ENCODE data around the gene FYCO1.

FYCO1 gene

DNA sequence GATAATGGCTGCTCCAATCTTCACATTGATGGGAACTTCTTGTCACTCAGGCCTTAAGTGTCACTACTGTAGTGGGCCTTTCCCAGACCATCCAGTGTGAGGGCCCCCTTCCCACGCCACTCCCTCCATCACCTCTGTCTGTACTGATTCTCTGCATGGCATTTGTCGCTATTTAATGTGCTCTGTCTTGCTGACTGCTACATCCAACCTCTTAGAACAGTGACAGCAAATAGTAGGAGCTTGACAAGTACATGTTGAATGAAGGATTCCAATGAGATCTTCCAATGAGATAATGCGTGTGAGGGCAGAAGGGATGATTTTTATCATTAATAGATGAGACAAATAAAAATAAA, 114.9 kb downstream of the FYCO1 start:
- FAIRE-seq: no peak

DNA sequence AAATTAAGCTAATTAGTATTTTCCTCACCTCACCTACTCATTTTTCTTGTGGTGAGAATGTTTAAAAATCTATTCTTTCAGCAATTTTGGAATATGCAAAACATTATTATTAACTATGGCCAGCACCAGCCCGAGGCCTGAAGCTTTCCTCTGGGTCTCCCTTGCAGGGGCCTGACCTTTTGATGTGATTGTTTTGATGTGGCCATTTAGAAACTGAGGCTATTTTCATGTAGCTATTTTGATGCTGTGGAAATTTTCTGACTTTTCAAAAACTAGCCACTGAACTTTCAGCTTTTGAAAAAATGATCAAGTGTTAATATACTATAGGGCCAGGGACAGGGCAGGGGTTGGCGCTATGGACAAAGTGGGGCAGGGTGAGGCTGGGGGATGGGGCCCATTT, 117.5 kb downstream of the FYCO1 start:
- FAIRE-seq: no peak

DNA sequence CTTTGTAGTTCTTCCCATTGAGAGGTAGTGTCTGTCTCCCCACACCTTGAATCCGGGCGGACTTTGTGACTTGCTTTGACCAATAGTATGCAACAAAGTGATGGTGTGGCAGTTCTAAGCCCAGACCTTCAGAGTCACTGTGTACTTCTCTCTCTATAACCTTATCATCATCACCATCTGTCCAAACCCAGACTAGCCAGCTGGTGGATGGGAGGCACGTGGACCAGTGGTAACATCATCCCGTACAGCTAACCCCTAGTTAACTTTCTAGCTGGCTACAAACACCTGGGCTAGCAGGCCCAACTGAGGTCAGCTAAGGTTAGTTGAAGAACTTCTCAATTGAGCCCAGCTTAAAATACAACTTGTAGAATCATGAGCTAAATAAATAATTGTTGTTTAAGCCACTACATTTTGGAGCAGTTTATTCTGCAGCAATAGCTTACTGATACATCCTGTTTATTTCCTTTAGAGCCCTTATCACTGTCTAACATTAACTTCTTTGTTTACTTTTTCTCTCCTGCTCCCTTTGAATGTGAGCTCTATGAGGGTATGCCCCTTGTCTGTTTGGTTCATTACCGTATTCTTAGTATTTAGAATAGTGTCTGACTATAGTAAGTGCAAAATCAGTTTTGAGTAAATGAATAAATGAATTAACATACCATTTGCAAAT, 120.8 kb downstream of the FYCO1 start:
- no peak for FAIRE-seq

DNA sequence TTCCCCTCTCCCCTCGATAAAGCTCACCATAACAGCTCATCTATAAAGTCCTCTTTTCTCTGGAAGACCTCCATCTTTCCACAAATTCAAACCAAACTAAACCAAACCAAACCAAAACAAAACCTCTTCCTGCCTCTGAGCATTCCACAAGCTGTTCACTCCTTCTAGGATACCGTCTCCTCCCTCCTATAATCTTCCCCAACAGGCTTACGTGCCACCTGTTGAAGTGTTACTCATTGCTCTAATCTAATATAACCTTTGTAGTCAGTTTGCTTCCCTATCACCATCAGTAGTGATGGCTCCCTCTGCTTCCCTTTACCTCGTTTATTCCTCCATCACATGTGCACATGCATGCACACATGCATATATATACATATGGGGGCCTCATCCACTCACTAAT, 122.0 kb downstream of the FYCO1 start:
- no peak for FAIRE-seq

DNA sequence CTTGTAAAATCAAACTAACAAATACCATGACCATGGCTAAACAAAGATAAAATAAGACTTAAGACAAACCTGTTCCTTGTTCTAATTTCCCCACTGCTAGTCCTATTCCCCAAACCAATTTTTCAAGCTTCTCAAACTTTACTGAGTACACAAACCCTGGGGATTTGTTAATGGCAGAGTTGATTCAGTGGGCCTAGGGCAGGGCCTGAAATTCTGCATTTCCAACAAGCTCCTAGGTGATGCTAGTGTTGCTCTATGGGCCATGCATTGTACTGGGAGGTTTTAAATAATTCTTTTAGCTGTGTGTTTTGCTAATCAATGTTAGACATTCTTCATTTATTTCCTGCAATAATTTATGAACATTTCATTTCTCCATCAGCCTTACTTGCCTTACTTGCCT, 122.6 kb downstream of the FYCO1 start:
- no peak for FAIRE-seq

DNA sequence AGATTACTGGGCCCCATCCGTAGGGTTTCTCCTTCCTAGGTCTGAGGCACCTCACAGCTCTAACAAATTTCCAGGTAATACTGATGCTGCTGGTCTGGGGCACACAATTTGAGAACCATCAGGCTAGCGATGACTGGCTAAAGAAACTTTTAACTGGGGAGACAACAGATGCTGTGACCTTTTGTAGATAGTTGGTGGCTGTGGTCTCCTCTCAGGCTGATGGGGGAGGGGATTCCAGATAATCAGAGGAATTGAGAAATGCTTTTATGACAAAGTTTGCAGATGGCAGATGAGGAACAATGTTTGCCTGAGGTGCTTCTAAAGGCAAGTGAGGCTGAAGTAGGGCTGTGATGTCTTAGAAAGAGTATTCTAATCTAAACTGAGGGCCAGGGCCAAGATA, 123.1 kb downstream of the FYCO1 start:
- FAIRE-seq: no peak

DNA sequence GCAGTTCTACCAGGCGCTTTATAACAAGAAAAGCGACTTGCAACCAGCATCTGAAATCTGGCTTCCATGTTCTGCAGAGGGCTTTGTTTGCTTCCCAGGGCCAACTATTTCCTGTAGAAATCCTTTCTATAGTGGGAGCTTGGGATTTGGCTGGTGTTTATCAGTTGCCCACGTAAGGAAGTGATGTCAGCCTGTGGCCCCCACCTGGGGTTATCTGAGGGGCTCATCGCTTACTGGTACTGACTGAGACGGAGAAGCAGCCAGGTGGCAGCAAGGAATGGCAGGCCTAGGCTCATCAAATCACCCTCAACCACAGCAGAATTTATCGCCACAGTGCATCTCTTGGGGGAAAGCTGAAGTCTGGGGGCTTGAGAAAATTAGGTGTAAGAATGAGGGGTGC, 123.8 kb downstream of the FYCO1 start:
- no peak for FAIRE-seq

DNA sequence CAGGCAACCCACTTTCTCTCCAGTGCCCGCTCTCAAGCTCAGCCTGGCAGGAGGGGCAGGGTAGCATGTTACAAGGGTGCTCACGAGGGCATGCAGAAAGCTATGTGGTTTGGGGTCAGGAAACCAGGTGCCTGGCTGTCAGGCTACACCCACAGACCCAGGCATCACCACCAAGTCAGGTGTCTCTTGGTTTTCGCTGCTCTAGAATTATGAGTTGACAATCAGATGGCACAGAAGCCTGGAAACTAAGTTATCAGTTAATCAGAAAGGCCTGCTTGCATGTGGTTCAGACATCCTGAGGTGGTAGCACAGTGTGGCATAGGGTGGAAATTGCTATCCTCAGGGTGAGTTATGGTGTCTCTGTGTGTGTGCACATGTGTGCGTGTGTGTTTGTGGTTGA, 125.5 kb downstream of the FYCO1 start:
- no peak for FAIRE-seq

DNA sequence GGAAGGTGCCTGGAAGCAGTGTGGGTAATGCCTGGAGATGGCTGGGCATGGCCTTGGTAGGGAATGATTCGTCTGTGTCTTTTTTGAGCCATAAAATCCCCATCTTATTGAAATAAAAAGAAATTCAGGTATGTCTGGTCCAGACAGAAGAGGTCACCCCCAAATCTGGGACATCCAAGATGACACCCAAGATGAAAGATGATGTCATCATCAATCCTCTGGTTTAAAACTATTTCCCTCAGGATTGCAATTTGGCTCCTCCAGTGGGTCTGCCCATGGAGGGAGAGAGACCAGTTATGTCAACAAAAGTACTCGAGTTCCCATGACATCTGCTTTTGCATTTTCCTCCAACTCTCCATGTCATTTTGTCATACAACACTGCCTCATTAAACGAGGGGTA, 126.0 kb downstream of the FYCO1 start:
- no peak for FAIRE-seq

DNA sequence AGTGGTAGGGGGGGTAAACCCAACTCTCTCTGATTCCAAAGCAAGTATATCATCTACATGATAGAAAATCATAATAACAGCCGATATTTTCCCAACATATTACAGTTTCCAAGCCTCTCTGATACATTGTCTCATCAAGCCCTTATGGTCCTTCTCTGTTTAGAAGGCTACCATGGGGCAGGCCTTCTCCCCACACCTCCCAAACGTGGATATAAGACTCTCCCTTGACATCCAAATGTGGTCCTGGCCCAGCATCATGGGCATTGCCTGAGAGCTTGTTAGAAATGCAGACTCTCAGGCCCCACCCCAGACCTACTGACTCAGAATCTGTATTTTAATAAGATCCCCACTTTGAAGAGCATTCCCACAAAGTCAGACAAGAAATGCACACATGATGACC, 127.0 kb downstream of the FYCO1 start:
- FAIRE-seq: no peak

DNA sequence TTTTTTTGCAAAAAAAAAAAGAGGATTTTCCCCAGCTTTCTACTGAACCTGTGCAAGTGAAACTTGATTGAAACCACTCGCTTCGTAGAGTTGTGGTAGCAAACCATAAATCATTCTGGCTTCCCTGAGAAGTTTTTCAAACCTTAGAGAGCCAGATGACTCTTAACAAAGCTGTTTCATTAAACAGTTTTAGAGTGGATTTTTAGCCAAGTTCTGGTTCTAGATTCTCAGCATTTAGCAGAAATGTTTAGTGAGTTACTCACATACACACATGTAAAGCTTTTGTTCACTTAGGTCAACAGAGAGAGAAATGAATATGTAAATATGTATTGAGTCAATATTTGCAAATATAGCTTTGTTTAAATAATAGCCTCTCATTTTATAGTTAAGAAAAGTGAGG, 127.4 kb downstream of the FYCO1 start:
- FAIRE-seq: no peak
